ENCODE measurements around the gene C22orf23.

C22orf23 gene

GRCh38 chr22:37953437-37954179 is at the start of gene C22orf23, which contains the start of gene POLR2F:
Gene C22orf23, minus strand, starts transcription at chr22:37953601. Its CDS starts 452 bp downstream, at chr22:37953149.
Gene POLR2F, plus strand, starts transcription at chr22:37953699. Its CDS starts 89 bp downstream, at chr22:37953788.
- peak; percentile 93 for DNase-seq

GRCh38 chr22:37999640-38000272 is 46.4 kb upstream of the C22orf23 start:
- DNase-seq: no peak

- DNase-seq: no peak
These were observed 45.8 kb upstream of the C22orf23 start for GRCh38 chr22:37999236-37999635.

GRCh38 chr22:37998543-37998942 is 45.1 kb upstream of the C22orf23 start:
- DNase-seq: no peak

GRCh38 chr22:37996515-37997246 is 43.3 kb upstream of the C22orf23 start:
- DNase-seq: no peak

- DNase-seq: no peak
These were observed 42.7 kb upstream of the C22orf23 start for GRCh38 chr22:37996079-37996478.

- DNase-seq: no peak
These were observed 42.1 kb upstream of the C22orf23 start for GRCh38 chr22:37995460-37995859.

- DNase-seq: no peak
These were observed 41.6 kb upstream of the C22orf23 start for GRCh38 chr22:37994982-37995381.

- no peak for DNase-seq
These were observed 40.6 kb upstream of the C22orf23 start for GRCh38 chr22:37994049-37994448.

GRCh38 chr22:37991731-37992442 is 38.5 kb upstream of the C22orf23 start:
- DNase-seq: no peak

GRCh38 chr22:37990862-37991261 is 37.5 kb upstream of the C22orf23 start:
- DNase-seq: no peak

- DNase-seq: no peak
These were observed 36.9 kb upstream of the C22orf23 start for GRCh38 chr22:37990301-37990700.

- no peak for DNase-seq
These were observed 36.0 kb upstream of the C22orf23 start for GRCh38 chr22:37989146-37990045.

GRCh38 chr22:37986371-37986770 is 33.0 kb upstream of the C22orf23 start:
- DNase-seq: no peak

- DNase-seq: no peak
These were observed 32.4 kb upstream of the C22orf23 start for GRCh38 chr22:37985751-37986281.

- no peak for DNase-seq
These were observed 31.7 kb upstream of the C22orf23 start for GRCh38 chr22:37985050-37985585.

- no peak for DNase-seq
These were observed 30.7 kb upstream of the C22orf23 start, which contains the start of gene SOX10 for GRCh38 chr22:37983860-37984791. Gene SOX10, minus strand, starts transcription at chr22:37984555. Its CDS starts 771 bp downstream, at chr22:37983784.

GRCh38 chr22:37982938-37983859 is 29.8 kb upstream of the C22orf23 start:
- no peak for DNase-seq
